OCI-LY3 (cell line): ENCODE results near the gene MICALL2.

ENCODE experiments used
- H2AFZ ChIP-seq: fragments of 200-600, 300-600 bp; shearing (Covaris generic); 2 replicates; pipeline ENCODE4 v1.6.0; 2014; ENCODE audit warnings: antibody characterized with exemption, low read depth, low read length
- H3K27ac ChIP-seq: fragments of 200-600, 300-600 bp; sonication (generic); 2 replicates; pipeline ENCODE4 v1.5.1; 2014; ENCODE audit warnings: mild to moderate bottlenecking, low read length, moderate library complexity, mixed read lengths
- H3K27me3 ChIP-seq: fragments of 200-600, 300-600 bp; sonication (generic); 2 replicates; pipeline ENCODE4 v1.6.1; 2014; ENCODE audit warnings: low read depth, low read length, mixed read lengths
- H3K36me3 ChIP-seq: fragments of 200-600, 300-600 bp; sonication (generic); replicated peaks from 2 replicates; pipeline ENCODE3; 2014; ENCODE audit warnings: low read depth, low read length, mixed read lengths
- H3K4me1 ChIP-seq: fragments of 300-600, 200-600 bp; sonication (generic); 2 replicates; pipeline ENCODE4 v1.6.1; 2014; ENCODE audit warnings: low read length, mixed read lengths
- H3K4me2 ChIP-seq: fragments of 200-600, 300-600 bp; sonication (generic); 2 replicates; pipeline ENCODE4 v1.6.1; 2014; ENCODE audit warnings: low read length, mixed read lengths
- H3K4me3 ChIP-seq: fragments of 300-600, 200-600 bp; sonication (generic); 2 replicates; pipeline ENCODE4 v1.5.1; 2014; ENCODE audit warnings: antibody characterized with exemption, mild to moderate bottlenecking, low read length, moderate library complexity
- H3K79me2 ChIP-seq: fragments of 300-600, 200-600 bp; shearing (Covaris generic); 2 replicates; pipeline ENCODE4 v1.6.1; 2014; ENCODE audit warnings: mild to moderate bottlenecking, low read length, mixed read lengths
- H3K9ac ChIP-seq: fragments of 300-600, 200-600 bp; shearing (Covaris generic); 2 replicates; pipeline ENCODE4 v1.6.0; 2014; ENCODE audit warnings: mild to moderate bottlenecking, low read length, moderate library complexity
- H3K9me3 ChIP-seq: fragments of 200-600, 300-600 bp; shearing (Covaris generic); 2 replicates; pipeline ENCODE4 v1.6.1; 2014; ENCODE audit warnings: low read length, mixed read lengths; ENCODE audit not compliant: insufficient read depth
- H4K20me1 ChIP-seq: fragments of 200-600, 300-600 bp; sonication (generic); 2 replicates; pipeline ENCODE4 v1.6.1; 2016; ENCODE audit warnings: low read length, mixed read lengths; ENCODE audit not compliant: insufficient read depth
- CTCF ChIP-seq: fragments of 200-600, 300-600 bp; sonication (generic); IDR thresholded peaks from 2 replicates; pipeline ENCODE4 v1.5.1; 2014; ENCODE audit warnings: antibody characterized with exemption, low read length, low read depth
- EZH2phosphoT487 ChIP-seq: fragments of 200-600 bp; shearing (Covaris generic); IDR thresholded peaks from 2 replicates; pipeline ENCODE4 v1.6.1; 2018; ENCODE audit warnings: antibody characterized with exemption, mixed run types, low read depth

Gene MICALL2

GRCh38 chr7:1413936-1414639 lies 45.2 kb downstream of the MICALL2 start:
- H3K9ac ChIP-seq = no peak overlapping the region
- no peaks in the 10 kb centered on the region for H3K4me1 ChIP-seq
- no peaks in the 10 kb centered on the region for H4K20me1 ChIP-seq
- H3K79me2 ChIP-seq = no peaks in the 10 kb centered on the region
- TF ChIP-seq EZH2phosphoT487 (no peak), CTCF (no peak)
- H2AFZ ChIP-seq = no peak overlapping the region
- no peak overlapping the region for H3K4me2 ChIP-seq
- no peak overlapping the region for H3K27ac ChIP-seq
- no peak overlapping the region for H3K4me3 ChIP-seq
- no peaks in the 10 kb centered on the region for H3K36me3 ChIP-seq
- no peaks in the 10 kb centered on the region for H3K27me3 ChIP-seq
- H3K9me3 ChIP-seq = no peaks in the 10 kb centered on the region

DNA sequence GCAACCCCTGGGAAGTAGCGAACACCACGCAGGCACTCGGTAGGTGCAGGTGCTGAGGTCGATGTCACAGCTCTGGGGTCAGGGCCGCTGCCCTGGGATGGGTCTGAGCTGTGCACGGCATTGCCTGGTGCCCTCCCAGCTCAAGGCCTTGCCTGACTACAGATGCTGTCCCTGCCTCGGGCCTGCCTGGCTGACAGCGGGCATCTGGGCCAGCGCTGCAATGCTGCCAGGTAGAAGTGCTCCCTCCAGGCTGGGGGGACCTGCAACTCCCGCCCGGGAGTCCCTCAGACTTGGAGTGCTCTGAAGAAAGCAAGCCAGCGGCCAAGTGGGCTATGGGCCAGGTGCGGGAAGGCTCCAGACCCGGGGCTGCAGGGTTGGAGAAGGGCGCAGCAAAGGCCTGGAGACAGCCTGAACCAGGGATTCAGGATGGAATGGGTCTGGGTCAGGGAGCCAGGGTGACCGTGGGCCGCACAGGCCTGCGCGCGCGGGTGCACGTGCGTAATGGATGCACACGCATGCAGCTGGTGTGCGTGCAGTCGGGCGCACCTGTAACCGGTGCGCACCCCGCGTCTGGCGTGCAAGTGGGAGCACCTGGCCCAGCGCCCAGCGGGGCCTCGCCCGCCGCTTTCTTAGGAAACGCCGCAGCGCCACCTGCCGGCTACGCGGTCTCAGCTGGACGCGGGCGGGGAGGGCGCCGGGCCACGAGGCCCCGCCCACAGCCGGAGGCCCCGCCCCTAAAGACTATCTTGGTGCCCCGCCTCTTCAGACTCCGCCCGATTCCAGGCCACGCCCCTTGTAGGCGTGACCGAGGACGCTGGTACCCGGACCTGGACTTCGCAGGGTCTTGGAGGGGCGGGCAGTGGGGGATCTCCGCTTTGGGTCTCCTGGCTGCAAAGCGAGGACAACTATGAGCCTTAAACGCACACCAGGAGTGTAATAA lies 46.7 kb downstream of the MICALL2 start:
- Histone ChIP-seq H3K9me3 (no peaks in the 10 kb centered on the region), H3K36me3 (no peaks in the 10 kb centered on the region), H3K79me2 (no peaks in the 10 kb centered on the region), H4K20me1 (no peaks in the 10 kb centered on the region), H3K4me3 (no peak overlapping the region), H3K27ac (no peak overlapping the region), H3K4me2 (no peak overlapping the region), H3K4me1 (no peaks in the 10 kb centered on the region), H2AFZ (no peak overlapping the region), H3K9ac (no peak overlapping the region), H3K27me3 (no peaks in the 10 kb centered on the region)
- no peak for TF ChIP-seq EZH2phosphoT487
- no peak for TF ChIP-seq CTCF

- no peak overlapping the region for H3K9ac ChIP-seq
- H3K27me3 ChIP-seq = no peaks in the 10 kb centered on the region
- no peaks in the 10 kb centered on the region for H4K20me1 ChIP-seq
- H3K4me1 ChIP-seq = no peaks in the 10 kb centered on the region
- no peaks in the 10 kb centered on the region for H3K36me3 ChIP-seq
- H3K27ac ChIP-seq = no peak overlapping the region
- H3K4me2 ChIP-seq = no peak overlapping the region
- no peak overlapping the region for H2AFZ ChIP-seq
- no peak for TF ChIP-seq CTCF
- no peak for TF ChIP-seq EZH2phosphoT487
- H3K9me3 ChIP-seq = no peaks in the 10 kb centered on the region
- H3K79me2 ChIP-seq = no peaks in the 10 kb centered on the region
- H3K4me3 ChIP-seq = no peak overlapping the region
Observed at GRCh38 chr7:1411414-1411813, 47.9 kb downstream of the MICALL2 start.

DNA sequence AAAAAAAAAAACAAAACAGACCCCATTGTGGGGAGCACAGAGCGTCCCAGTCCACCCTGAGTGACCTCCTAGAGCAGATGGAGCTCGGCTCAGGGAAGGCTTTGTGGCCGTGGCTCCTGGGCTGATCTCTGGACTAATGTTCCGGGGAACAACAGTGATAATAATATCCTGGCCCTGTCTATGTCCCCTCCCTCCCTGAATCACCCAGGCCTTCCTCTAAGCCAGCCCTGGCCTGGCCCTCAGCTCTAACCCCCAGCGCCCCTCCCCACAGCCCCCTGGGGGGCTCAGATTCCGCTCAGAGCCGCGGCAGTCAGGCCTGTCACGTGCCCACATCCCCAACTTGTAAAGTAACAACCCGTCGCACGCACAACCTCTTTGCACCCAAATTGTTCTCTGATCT lies 48.3 kb downstream of the MICALL2 start:
- H3K36me3 ChIP-seq = no peaks in the 10 kb centered on the region
- H3K4me1 ChIP-seq = no peaks in the 10 kb centered on the region
- H3K79me2 ChIP-seq = no peaks in the 10 kb centered on the region
- H4K20me1 ChIP-seq = no peaks in the 10 kb centered on the region
- no peak overlapping the region for H2AFZ ChIP-seq
- no peak overlapping the region for H3K9ac ChIP-seq
- TF ChIP-seq EZH2phosphoT487 (no peak), CTCF (no peak)
- H3K4me2 ChIP-seq = no peak overlapping the region
- H3K27ac ChIP-seq = no peak overlapping the region
- H3K9me3 ChIP-seq = no peaks in the 10 kb centered on the region
- H3K4me3 ChIP-seq = no peak overlapping the region
- H3K27me3 ChIP-seq = no peaks in the 10 kb centered on the region
